HepG2 (cell line): Measurements from ENCODE around the gene SCYL1. TPM values are rescaled to one million over a fixed set of nuclear protein-coding genes. Genes with fewer than 3 reads are reported as not detected.

Source experiments
- ASH2L ChIP-seq: fragments of 300-600, 200-600 bp; sonication (generic); IDR thresholded peaks from 2 replicates; pipeline ENCODE4 v1.7.0; 2017; ENCODE audit warnings: low read depth, mild to moderate bottlenecking, moderate library complexity, mixed read lengths, low read length; ENCODE audit not compliant: insufficient read length
- CHD4 ChIP-seq: fragments of 200-600 bp; sonication (generic); IDR thresholded peaks from 2 replicates; pipeline ENCODE4 v1.7.0; 2017; ENCODE audit warnings: mild to moderate bottlenecking, low read length, borderline replicate concordance
- DMAP1 ChIP-seq: IDR thresholded peaks from 2 replicates; pipeline ENCODE4 v1.6.1; 2016
- DPF2 ChIP-seq: sonication (generic); formaldehyde crosslinking; IDR thresholded peaks from 2 replicates; pipeline ENCODE4 v1.4.0; 2020; ENCODE audit warnings: mild to moderate bottlenecking, low read depth, missing genetic modification reagents, borderline replicate concordance
- HDAC1 ChIP-seq: sonication (generic); formaldehyde crosslinking; IDR thresholded peaks from 2 replicates; pipeline ENCODE4 v1.5.1; 2020; ENCODE audit warnings: mild to moderate bottlenecking, missing genetic modification reagents
- HMGXB4 ChIP-seq, 2 experiments: sonication (generic) in 1 of 2; formaldehyde crosslinking in 1 of 2; IDR thresholded peaks; 2 replicates each; pipeline versions ENCODE4 v1.4.0 to v1.6.1; 2018 to 2020; ENCODE audit warnings: missing genetic modification reagents in 2 of 2, borderline replicate concordance in 1 of 2, low read depth in 1 of 2, mild to moderate bottlenecking in 1 of 2, missing biosample characterization in 1 of 2
- HNF1A ChIP-seq, 2 experiments: sonication (generic) in 1 of 2; formaldehyde crosslinking in 1 of 2; IDR thresholded peaks; 2 replicates each; pipeline versions ENCODE4 v1.4.0 to v1.6.1; 2016 to 2020; ENCODE audit warnings: borderline replicate concordance in 1 of 2, low read depth in 1 of 2, mild to moderate bottlenecking in 1 of 2, missing genetic modification reagents in 1 of 2
- HNF4A ChIP-seq: sonication (generic); formaldehyde crosslinking; IDR thresholded peaks from 2 replicates; pipeline ENCODE4 v1.4.0; 2020; ENCODE audit warnings: missing genetic modification reagents
- HNRNPL ChIP-seq: fragments of 200-400 bp; formaldehyde crosslinking; IDR thresholded peaks from 2 replicates; pipeline ENCODE4 v1.6.1; 2017; ENCODE audit warnings: mild to moderate bottlenecking, low read depth, low read length
- HOXA5 ChIP-seq: sonication (generic); formaldehyde crosslinking; IDR thresholded peaks from 2 replicates; pipeline ENCODE4 v1.4.0; 2020; ENCODE audit warnings: missing genetic modification reagents
- MAFG ChIP-seq: sonication (generic); formaldehyde crosslinking; IDR thresholded peaks from 2 replicates; pipeline ENCODE4 v1.5.1; 2020; ENCODE audit warnings: mild to moderate bottlenecking, missing genetic modification reagents
- MEIS2 ChIP-seq: sonication (generic); formaldehyde crosslinking; IDR thresholded peaks from 2 replicates; pipeline ENCODE4 v1.9.0; 2021; ENCODE audit warnings: mild to moderate bottlenecking, missing genetic modification reagents
- RFX5 ChIP-seq: IDR thresholded peaks from 2 replicates; pipeline ENCODE4 v1.6.1; 2011; ENCODE audit warnings: low read depth, low read length, improper control_type of control experiment
- SOX6 ChIP-seq, 2 experiments: fragments of 450-650 bp in 1 of 2; sonication (generic) in 1 of 2; formaldehyde crosslinking in 1 of 2; IDR thresholded peaks; 2 replicates each; pipeline versions ENCODE4 v1.4.0 to v1.6.1; 2017 to 2020; ENCODE audit warnings: antibody characterized with exemption in 1 of 2, mild to moderate bottlenecking in 1 of 2, missing genetic modification reagents in 1 of 2
- SP4 ChIP-seq: sonication (generic); formaldehyde crosslinking; IDR thresholded peaks from 2 replicates; pipeline ENCODE4 v1.8.1; 2023; ENCODE audit warnings: mild to moderate bottlenecking, missing genetic modification reagents
- SUZ12 ChIP-seq: fragments of 150-350 bp; IDR thresholded peaks from 2 replicates; pipeline ENCODE4 v1.6.1; 2014; ENCODE audit warnings: low read depth, low read length
- ZNF160 ChIP-seq: sonication (generic); formaldehyde crosslinking; IDR thresholded peaks from 2 replicates; pipeline ENCODE4 v1.8.0; 2022; ENCODE audit warnings: mild to moderate bottlenecking, inconsistent platforms, missing genetic modification reagents
- ZNF256 ChIP-seq: sonication (generic); formaldehyde crosslinking; conservative IDR thresholded peaks from 2 replicates; pipeline ENCODE4 v1.4.0; 2020; ENCODE audit warnings: missing genetic modification reagents
- ZNF30 ChIP-seq: sonication (generic); formaldehyde crosslinking; IDR thresholded peaks from 2 replicates; pipeline ENCODE4 v1.5.0; 2020; ENCODE audit warnings: mild to moderate bottlenecking, missing genetic modification reagents
- ZNF331 ChIP-seq: sonication (generic); formaldehyde crosslinking; IDR thresholded peaks from 2 replicates; pipeline ENCODE4 v1.4.0; 2020; ENCODE audit warnings: missing genetic modification reagents
- ZNF713 ChIP-seq: sonication (generic); formaldehyde crosslinking; IDR thresholded peaks from 2 replicates; pipeline ENCODE4 v1.4.0; 2020; ENCODE audit warnings: mild to moderate bottlenecking, missing genetic modification reagents
- ZNF775 ChIP-seq: sonication (generic); formaldehyde crosslinking; IDR thresholded peaks from 2 replicates; pipeline ENCODE4 v1.4.0; 2020; ENCODE audit warnings: missing genetic modification reagents, mild to moderate bottlenecking, moderate library complexity, borderline replicate concordance
- ZNF782 ChIP-seq: sonication (generic); formaldehyde crosslinking; IDR thresholded peaks from 2 replicates; pipeline ENCODE4 v1.4.0; 2020; ENCODE audit warnings: missing genetic modification reagents, mild to moderate bottlenecking, borderline replicate concordance
- ZNF850 ChIP-seq: sonication (generic); formaldehyde crosslinking; conservative IDR thresholded peaks from 2 replicates; pipeline ENCODE4 v1.9.0; 2021; ENCODE audit warnings: mild to moderate bottlenecking, missing genetic modification reagents
- polyA plus RNA-seq, 8 experiments: library from polyadenylated mRNA; depleted of rRNA in 3 of 8; stranded (reverse) in 7 of 8; unstranded in 1 of 8; fragments of >200 nt; fragmentation: Illumina TruSeq in 4 of 8; extraction: Trizol in 4 of 8; gene quantifications; 2 replicates each; pipeline versions ENCODE4 v1.2.1 to v1.2.3, GENCODE V29; 2011 to 2016; ENCODE audit warnings: low read depth in 4 of 8, missing spikeins in 1 of 8, mixed read lengths in 1 of 8; ENCODE audit not compliant: insufficient read depth in 1 of 8
- total RNA-seq, 5 experiments: library from RNA; depleted of rRNA; stranded (reverse); fragments of >200 nt; fragmentation: Illumina TruSeq; extraction: Trizol; gene quantifications; 2 replicates each; pipeline ENCODE4 v1.2.3, GENCODE V29; 2016; ENCODE audit warnings: low read depth in 1 of 5

Gene SCYL1
- total and polyA plus RNA-seq, 2 of the 13 experiments (the other 11 are each of a cell fraction or from before 2014, with no cell fraction given): 65.9 to 103 TPM

- no peak for TF ChIP-seq HNF1A (IDR thresholded peaks at IDR 0.05; ENCODE audit: low read depth)
- no peak; the same call in 1 of the 2 replicates for TF ChIP-seq HNF1A (CRISPR knock-in tag; IDR thresholded peaks at IDR 0.05; ENCODE audit: borderline replicate concordance)
- TF ChIP-seq RFX5: peak; percentile 56; the same call in 1 of the 2 replicates
- peak; percentile 66; the same call in 1 of the 2 replicates for TF ChIP-seq SP4 (CRISPR knock-in tag)
- TF ChIP-seq ZNF331 (CRISPR knock-in tag): peak; percentile 75; the same call in 1 of the 2 replicates
- peak; percentile 95 for TF ChIP-seq DMAP1
- TF ChIP-seq ZNF160: peak; percentile 55
- no peak for TF ChIP-seq ZNF30 (CRISPR knock-in tag)
- TF ChIP-seq SOX6 (IDR thresholded peaks at IDR 0.05): no peak
- peak; percentile 45; the same call in 1 of the 2 replicates for TF ChIP-seq SOX6 (CRISPR knock-in tag; IDR thresholded peaks at IDR 0.05)
- TF ChIP-seq ZNF850 (CRISPR knock-in tag): peak; percentile 94; the same call in 1 of the 2 replicates
- TF ChIP-seq HMGXB4 (CRISPR knock-in tag; IDR thresholded peaks at IDR 0.05; ENCODE audit: borderline replicate concordance in 1 of 2, low read depth in 1 of 2): peak; percentile 64 to 86; a peak in 3 of 4 replicates
- no peak for TF ChIP-seq ZNF256 (CRISPR knock-in tag)
- no peak for TF ChIP-seq MAFG (CRISPR knock-in tag)
- no peak for TF ChIP-seq ZNF775 (CRISPR knock-in tag)
- TF ChIP-seq ZNF713 (CRISPR knock-in tag): no peak
- TF ChIP-seq MEIS2 (CRISPR knock-in tag): peak; percentile 64; the same call in 1 of the 2 replicates
- TF ChIP-seq HNF4A: 0 out of 2 replicates have a peak, but pooled peaks have one; percentile 25
- no peak for TF ChIP-seq HOXA5 (CRISPR knock-in tag)
- peak; percentile 37; the same call in 1 of the 2 replicates for TF ChIP-seq SUZ12
- no peak for TF ChIP-seq DPF2 (CRISPR knock-in tag)
- TF ChIP-seq ASH2L: peak; percentile 56
- peak; percentile 87 for TF ChIP-seq HDAC1 (CRISPR knock-in tag)
- TF ChIP-seq CHD4: no peak
- peak; percentile 62; the same call in 1 of the 2 replicates for TF ChIP-seq HNRNPL
- 0 out of 2 replicates have a peak, but pooled peaks have one; percentile 33 for TF ChIP-seq ZNF782
Observed at GRCh38 chr11:65477149-65477965, 47.5 kb upstream of the SCYL1 start (continued).
